SU-DHL-6 (cell line): ENCODE data around the gene OSBP2.

Experiments
- H2AFZ ChIP-seq: fragments of 200-600 bp; sonication (generic); 2 replicates; pipeline ENCODE4 v1.6.1; 2014; ENCODE audit warnings: low read depth, mild to moderate bottlenecking, moderate library complexity, mixed read lengths, antibody characterized with exemption, low read length; ENCODE audit not compliant: severe bottlenecking
- H3F3A ChIP-seq: fragments of 200-600 bp; shearing (Covaris generic); 2 replicates; pipeline ENCODE4 v1.6.0; 2016; ENCODE audit warnings: antibody characterized with exemption, mild to moderate bottlenecking; ENCODE audit not compliant: insufficient read depth
- H3K27ac ChIP-seq: fragments of 200-600 bp; sonication (generic); 2 replicates; pipeline ENCODE4 v1.5.1; 2016; ENCODE audit warnings: low read depth, mild to moderate bottlenecking, low read length, moderate library complexity, mixed read lengths
- H3K27me3 ChIP-seq: fragments of 200-600 bp; sonication (generic), shearing (Covaris generic); 2 replicates; pipeline ENCODE4 v1.6.0; 2014; ENCODE audit warnings: mild to moderate bottlenecking, low read length
- H3K36me3 ChIP-seq: fragments of 200-600 bp; sonication (generic); 2 replicates; pipeline ENCODE4 v1.6.1; 2014; ENCODE audit warnings: mild to moderate bottlenecking, low read length, mixed read lengths
- H3K4me2 ChIP-seq: fragments of 300-600, 200-600 bp; shearing (Covaris generic), sonication (generic); 2 replicates; pipeline ENCODE4 v1.6.0; 2014; ENCODE audit warnings: low read length, low read depth, mild to moderate bottlenecking; ENCODE audit not compliant: poor library complexity, severe bottlenecking
- H3K4me3 ChIP-seq: fragments of 200-600 bp; sonication (generic); 2 replicates; pipeline ENCODE4 v1.5.1; 2014; ENCODE audit warnings: antibody characterized with exemption, low read length, mild to moderate bottlenecking, mixed read lengths; ENCODE audit not compliant: insufficient read depth, poor library complexity, severe bottlenecking
- H3K79me2 ChIP-seq: fragments of 200-600 bp; sonication (generic); 2 replicates; pipeline ENCODE4 v1.6.1; 2014; ENCODE audit warnings: mild to moderate bottlenecking, low read length, moderate library complexity; ENCODE audit not compliant: insufficient read depth
- H3K9ac ChIP-seq: fragments of 200-600 bp; sonication (generic); 2 replicates; pipeline ENCODE4 v1.7.0; 2014; ENCODE audit warnings: mild to moderate bottlenecking, low read length
- H3K9me2 ChIP-seq: fragments of 200-600 bp; sonication (generic); replicated peaks from 2 replicates; pipeline ENCODE4 v1.6.1; 2014; ENCODE audit warnings: low read length; ENCODE audit not compliant: insufficient read depth
- H3K9me3 ChIP-seq: fragments of 200-600 bp; sonication (generic); 2 replicates; pipeline ENCODE4 v1.6.1; 2014; ENCODE audit warnings: low read length, mixed read lengths; ENCODE audit not compliant: insufficient read depth
- H4K20me1 ChIP-seq: fragments of 200-600 bp; sonication (generic); 2 replicates; pipeline ENCODE4 v1.6.1; 2014; ENCODE audit warnings: low read depth, mild to moderate bottlenecking, antibody characterized with exemption, low read length, moderate library complexity, mixed read lengths
- EZH2phosphoT487 ChIP-seq: fragments of 200-600 bp; sonication (generic), shearing (Covaris generic); conservative IDR thresholded peaks from 2 replicates; pipeline ENCODE4 v1.6.1; 2018; ENCODE audit warnings: mild to moderate bottlenecking, antibody characterized with exemption, low read length, moderate library complexity, mixed read lengths
- TF ChIP-seq, protein P1 (sequence below): fragments of 200-600 bp; sonication (generic); IDR thresholded peaks from one replicate; pipeline ENCODE4 v1.5.1; 2017; ENCODE audit warnings: antibody characterized with exemption, mild to moderate bottlenecking, low read length, moderate library complexity; ENCODE audit not compliant: insufficient read depth, poor library complexity, severe bottlenecking

Gene OSBP2

GRCh38 chr22:30843245-30843644, 148.6 kb downstream of the OSBP2 start:
- no peak overlapping the region for H3K4me3 ChIP-seq
- H3K9ac ChIP-seq: no peak overlapping the region
- H3K4me2 ChIP-seq: no peak overlapping the region
- H3K27me3 ChIP-seq: no peaks in the 10 kb centered on the region
- no peaks in the 10 kb centered on the region for H3K9me3 ChIP-seq
- H4K20me1 ChIP-seq: no peaks in the 10 kb centered on the region
- H3K9me2 ChIP-seq: no peaks in the 10 kb centered on the region
- H3K79me2 ChIP-seq: no peaks in the 10 kb centered on the region
- no peak overlapping the region for H3K27ac ChIP-seq
- H2AFZ ChIP-seq: no peak overlapping the region
- TF ChIP-seq, protein P1, sequence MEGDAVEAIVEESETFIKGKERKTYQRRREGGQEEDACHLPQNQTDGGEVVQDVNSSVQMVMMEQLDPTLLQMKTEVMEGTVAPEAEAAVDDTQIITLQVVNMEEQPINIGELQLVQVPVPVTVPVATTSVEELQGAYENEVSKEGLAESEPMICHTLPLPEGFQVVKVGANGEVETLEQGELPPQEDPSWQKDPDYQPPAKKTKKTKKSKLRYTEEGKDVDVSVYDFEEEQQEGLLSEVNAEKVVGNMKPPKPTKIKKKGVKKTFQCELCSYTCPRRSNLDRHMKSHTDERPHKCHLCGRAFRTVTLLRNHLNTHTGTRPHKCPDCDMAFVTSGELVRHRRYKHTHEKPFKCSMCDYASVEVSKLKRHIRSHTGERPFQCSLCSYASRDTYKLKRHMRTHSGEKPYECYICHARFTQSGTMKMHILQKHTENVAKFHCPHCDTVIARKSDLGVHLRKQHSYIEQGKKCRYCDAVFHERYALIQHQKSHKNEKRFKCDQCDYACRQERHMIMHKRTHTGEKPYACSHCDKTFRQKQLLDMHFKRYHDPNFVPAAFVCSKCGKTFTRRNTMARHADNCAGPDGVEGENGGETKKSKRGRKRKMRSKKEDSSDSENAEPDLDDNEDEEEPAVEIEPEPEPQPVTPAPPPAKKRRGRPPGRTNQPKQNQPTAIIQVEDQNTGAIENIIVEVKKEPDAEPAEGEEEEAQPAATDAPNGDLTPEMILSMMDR: no peak
- TF ChIP-seq EZH2phosphoT487: no peak
- H3K36me3 ChIP-seq: no peaks in the 10 kb centered on the region
- H3F3A ChIP-seq: no peaks in the 10 kb centered on the region

GRCh38 chr22:30847583-30847982, 152.9 kb downstream of the OSBP2 start:
- H3K27me3 ChIP-seq: no peaks in the 10 kb centered on the region
- H3K4me2 ChIP-seq: no peak overlapping the region
- H3K36me3 ChIP-seq: no peaks in the 10 kb centered on the region

GRCh38 chr22:30855266-30855665, 160.6 kb downstream of the OSBP2 start:
- H3K9me2 ChIP-seq: no peaks in the 10 kb centered on the region
- no peaks in the 10 kb centered on the region for H3K36me3 ChIP-seq
- TF ChIP-seq, protein P1: no peak
- no peak for TF ChIP-seq EZH2phosphoT487
- no peak overlapping the region for H3K27ac ChIP-seq
- no peak overlapping the region for H3K4me2 ChIP-seq
- H3K79me2 ChIP-seq: no peaks in the 10 kb centered on the region
- no peak overlapping the region for H2AFZ ChIP-seq
- H3K9me3 ChIP-seq: no peaks in the 10 kb centered on the region
- no peak overlapping the region for H3K4me3 ChIP-seq
- H4K20me1 ChIP-seq: no peaks in the 10 kb centered on the region
- H3F3A ChIP-seq: no peaks in the 10 kb centered on the region
- H3K9ac ChIP-seq: no peak overlapping the region
- H3K27me3 ChIP-seq: no peaks in the 10 kb centered on the region

More at GRCh38 chr22:30847583-30847982, 152.9 kb downstream of the OSBP2 start:
- H3K4me3 ChIP-seq: no peak overlapping the region
- no peaks in the 10 kb centered on the region for H3K79me2 ChIP-seq
- no peaks in the 10 kb centered on the region for H3F3A ChIP-seq
- TF ChIP-seq EZH2phosphoT487: no peak
- TF ChIP-seq, protein P1: no peak
- no peaks in the 10 kb centered on the region for H3K9me2 ChIP-seq
- H3K9ac ChIP-seq: no peak overlapping the region
- no peaks in the 10 kb centered on the region for H3K9me3 ChIP-seq
- no peak overlapping the region for H2AFZ ChIP-seq
- H4K20me1 ChIP-seq: no peaks in the 10 kb centered on the region
- H3K27ac ChIP-seq: no peak overlapping the region
